Measurements from ENCODE around the gene ANXA8. TPM values are rescaled to one million over a fixed set of nuclear protein-coding genes. Genes with fewer than 3 reads are reported as not detected.
A peak's percentile ranks its signal among the peaks of the same experiment; 100 is the strongest.

ANXA8 gene
- total RNA-seq, 1 experiment from 2014 or later: 0.22 TPM

DNA sequence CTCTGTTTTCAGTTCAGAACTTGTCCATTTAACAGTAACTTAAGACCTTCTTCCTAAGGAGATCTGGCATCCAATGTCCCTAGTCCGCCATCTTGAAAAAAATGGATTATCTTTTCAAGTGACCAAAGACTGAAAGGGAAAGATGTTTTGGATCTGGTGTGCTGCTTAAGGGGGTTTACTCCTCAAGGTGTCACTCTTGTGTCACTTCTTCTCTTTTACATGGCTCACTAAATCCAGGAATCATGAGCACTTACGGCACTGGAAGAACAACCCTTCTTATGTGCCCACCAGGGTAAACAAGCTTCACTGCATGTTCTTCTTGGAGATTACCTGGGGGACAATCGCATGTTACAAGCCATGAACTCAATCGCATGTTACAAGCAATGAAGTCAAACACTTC, 43.7 kb downstream of the ANXA8 start:
- no peak overlapping the region for H3K4ac ChIP-seq (ENCODE audit: low read depth, low read length)
- H3K4me2 ChIP-seq (ENCODE audit: insufficient read depth, insufficient read length, low read length): no peak overlapping the region
- no peaks in the 10 kb centered on the region for H3K79me1 ChIP-seq (ENCODE audit: insufficient read depth, low read depth, low read length, poor library complexity, severe bottlenecking)
- H2BK12ac ChIP-seq (ENCODE audit: insufficient read length, low read depth, low read length): no peak overlapping the region
- no CpG with 5 or more reads among the region's 4 CpGs for WGBS (ENCODE audit: extremely low coverage, insufficient read length, low lambda C conversion rate)
- Mint-ChIP-seq H3K4me3 (no peak overlapping the region), H3K4me1 (peaks cover 0 to 2% of the 10 kb centered on the region in 2 experiments; a peak in 2 of 4 replicates), H3K27ac (no peak overlapping the region), H3K27me3 (ENCODE audit: low read depth) (peaks cover 1% of the 10 kb centered on the region; the same call in 1 of the 2 replicates), H3K9me3 (peaks cover 2 to 4% of the 10 kb centered on the region in 2 experiments; a peak in 3 of 5 replicates), H3K36me3 (ENCODE audit: insufficient read depth in 1 of 3, low read depth in 3 of 3) (no peaks in the 10 kb centered on the region; a peak in 1 of 7 replicates)
- no peak overlapping the region for H2AK5ac ChIP-seq (ENCODE audit: insufficient read length, low read length)
- H4K20me1 ChIP-seq (ENCODE audit: control insufficient read depth, insufficient read depth, insufficient read length): no peaks in the 10 kb centered on the region
- no peak overlapping the region for H2BK20ac ChIP-seq (ENCODE audit: low read depth, low read length, poor library complexity, severe bottlenecking)
- H4K8ac ChIP-seq (replicated peaks; ENCODE audit: insufficient read length, low read depth, low read length): no peak overlapping the region
- TF ChIP-seq, protein P1, sequence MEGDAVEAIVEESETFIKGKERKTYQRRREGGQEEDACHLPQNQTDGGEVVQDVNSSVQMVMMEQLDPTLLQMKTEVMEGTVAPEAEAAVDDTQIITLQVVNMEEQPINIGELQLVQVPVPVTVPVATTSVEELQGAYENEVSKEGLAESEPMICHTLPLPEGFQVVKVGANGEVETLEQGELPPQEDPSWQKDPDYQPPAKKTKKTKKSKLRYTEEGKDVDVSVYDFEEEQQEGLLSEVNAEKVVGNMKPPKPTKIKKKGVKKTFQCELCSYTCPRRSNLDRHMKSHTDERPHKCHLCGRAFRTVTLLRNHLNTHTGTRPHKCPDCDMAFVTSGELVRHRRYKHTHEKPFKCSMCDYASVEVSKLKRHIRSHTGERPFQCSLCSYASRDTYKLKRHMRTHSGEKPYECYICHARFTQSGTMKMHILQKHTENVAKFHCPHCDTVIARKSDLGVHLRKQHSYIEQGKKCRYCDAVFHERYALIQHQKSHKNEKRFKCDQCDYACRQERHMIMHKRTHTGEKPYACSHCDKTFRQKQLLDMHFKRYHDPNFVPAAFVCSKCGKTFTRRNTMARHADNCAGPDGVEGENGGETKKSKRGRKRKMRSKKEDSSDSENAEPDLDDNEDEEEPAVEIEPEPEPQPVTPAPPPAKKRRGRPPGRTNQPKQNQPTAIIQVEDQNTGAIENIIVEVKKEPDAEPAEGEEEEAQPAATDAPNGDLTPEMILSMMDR (conservative IDR thresholded peaks at IDR 0.05): peak; percentile 54; the same call in 2 of the 3 replicates
- H3K14ac ChIP-seq (ENCODE audit: insufficient read depth, low read length): no peak overlapping the region
- H2AFZ ChIP-seq (ENCODE audit: low read length): no peak overlapping the region
- H4K5ac ChIP-seq (ENCODE audit: insufficient read length, low read depth, low read length): no peak overlapping the region
- H2BK120ac ChIP-seq (ENCODE audit: low read depth, low read length, poor library complexity, severe bottlenecking): no peak overlapping the region
- no peaks in the 10 kb centered on the region for H3K9me3 ChIP-seq (ENCODE audit: control insufficient read depth, low read depth, low read length)
- no peak overlapping the region for H4K91ac ChIP-seq (ENCODE audit: insufficient read length, low read depth, low read length)
- no peak overlapping the region for H2BK15ac ChIP-seq (ENCODE audit: low read depth, low read length)
- H3T11ph ChIP-seq (ENCODE audit: low read length): no peak overlapping the region
- H3K23me2 ChIP-seq (ENCODE audit: insufficient read length, low read depth, low read length, poor library complexity, severe bottlenecking): no peaks in the 10 kb centered on the region
- H3K4me1 ChIP-seq (ENCODE audit: insufficient read depth, low read length): no peaks in the 10 kb centered on the region
- no peak overlapping the region for H3K23ac ChIP-seq (ENCODE audit: insufficient read length, low read depth, low read length)
- DNase-seq: peak; percentile 18
- H3K79me2 ChIP-seq (ENCODE audit: insufficient read depth, low read length): no peaks in the 10 kb centered on the region
- H3K56ac ChIP-seq (ENCODE audit: insufficient read length, low read depth, low read length): no peak overlapping the region
- H3K9ac ChIP-seq (ENCODE audit: extremely low read depth, insufficient read length, low read length): no peak overlapping the region
- no peak overlapping the region for H3K18ac ChIP-seq (ENCODE audit: insufficient read length, low read depth, low read length)
- no peak overlapping the region for H3K27ac ChIP-seq (ENCODE audit: insufficient read length, low read depth, low read length)
- no peak overlapping the region for H2BK5ac ChIP-seq (ENCODE audit: insufficient read length, low read length)
- H3K27me3 ChIP-seq (ENCODE audit: insufficient read depth, low read length): no peaks in the 10 kb centered on the region
